ENCODE data around the gene THRB. TPM values are rescaled to one million over a fixed set of nuclear protein-coding genes. Genes with fewer than 3 reads are reported as not detected.
A peak's percentile ranks its signal among the peaks of the same experiment; 100 is the strongest.
"Not testable (repeated sequence)": the region's sequence is repeated elsewhere in the genome, so short reads cannot be mapped to it uniquely, and the experiment has no call there.

Gene THRB
- total and polyA plus RNA-seq, 9 of the 15 experiments (the other 6 are each of a cell fraction or from before 2014, with no cell fraction given) = 1.7 to 14.9 (median 6.9) TPM

- H3K4me2 ChIP-seq (ENCODE audit: insufficient read depth, low read length); H3K27me3 ChIP-seq (ENCODE audit: control insufficient read depth in 2 of 2, insufficient read depth in 2 of 2, low read length in 2 of 2); in situ Hi-C loops (cut with MboI); POLR2A ChIA-PET; H3K9me3 ChIP-seq (replicated peaks; ENCODE audit: control insufficient read depth, insufficient read depth, low read depth, low read length); H3K9me1 ChIP-seq (ENCODE audit: control insufficient read depth, insufficient read depth, low read length); H3K36me3 ChIP-seq (ENCODE audit: control insufficient read depth, insufficient read depth, low read length); H2AFZ ChIP-seq (ENCODE audit: low read depth, low read length); H3K79me2 ChIP-seq (ENCODE audit: control insufficient read depth, insufficient read depth, low read length); CTCF ChIA-PET (ENCODE audit: low intra/inter-chr PET ratio); H4K20me1 ChIP-seq (replicated peaks; ENCODE audit: control insufficient read depth, insufficient read depth, low read length); ATAC-seq; H3K27ac ChIP-seq (ENCODE audit: extremely low read depth, low read depth, low read length); H3K4me3 ChIP-seq; H3K4me1 ChIP-seq (replicated peaks in 1 of 2; ENCODE audit: control insufficient read depth in 2 of 2, insufficient read depth in 2 of 2, low read length in 2 of 2); DNase-seq (ENCODE audit: extremely low read depth in 1 of 4, low spot score in 3 of 4); BruUV-seq (replicated peaks); intact Hi-C loops (cut with micrococcal nuclease); H3K9ac ChIP-seq (ENCODE audit: insufficient read depth in 1 of 2, low read depth in 2 of 2, low read length in 2 of 2); FAIRE-seq: not testable (repeated sequence)
- TF ChIP-seq KDM1A (IDR thresholded peaks at IDR 0.05) (peak; percentile 59 to 68; a peak in 3 of 4 replicates), RBM25 (IDR thresholded peaks at IDR 0.05; ENCODE audit: low read depth, low read length, severe bottlenecking) (peak; percentile 23), BCOR (IDR thresholded peaks at IDR 0.05) (peak; percentile 63; the same call in 1 of the 2 replicates), ZNF146 (CRISPR knock-in tag; IDR thresholded peaks at IDR 0.05; ENCODE audit: unreplicated experiment) (peak; percentile 91)
- 37% methylated on average over 1 of the region's 1 CpG for WGBS (ENCODE audit: insufficient coverage, low coverage, missing lambda C conversion rate)
These were observed 73.8 kb downstream of the THRB start for GRCh38 chr3:24420829-24421228.

DNA sequence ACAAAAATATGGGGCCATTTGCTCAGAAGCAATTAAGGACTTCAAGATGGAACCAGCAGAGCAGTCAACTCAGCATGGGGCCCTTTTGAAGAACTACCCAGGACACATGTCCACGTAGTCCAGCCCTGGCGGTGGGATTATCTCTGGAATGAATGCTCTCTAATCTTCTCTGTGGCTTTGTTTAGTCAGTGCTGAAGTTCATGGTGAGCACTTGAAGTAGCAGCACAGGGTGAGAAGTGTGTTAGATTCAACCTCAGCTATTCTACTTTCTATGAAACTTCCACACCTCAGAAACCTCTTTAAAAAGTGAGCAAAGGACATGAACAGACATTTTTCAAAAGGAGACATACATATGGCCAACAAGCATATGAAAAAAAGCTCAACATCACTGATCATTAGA, 74.4 kb downstream of the THRB start:
- ATAC-seq (peak; percentile 77), FAIRE-seq (no peak), DNase-seq (ENCODE audit: extremely low read depth in 1 of 4, low spot score in 3 of 4) (peak in 2 of 4 experiments; percentile 48 to 69)
- Histone ChIP-seq H3K9ac (ENCODE audit: insufficient read depth in 1 of 2, low read depth in 2 of 2, low read length in 2 of 2) (peak overlapping the region in 1 of 2 experiments; percentile 8; a peak in 1 of 4 replicates), H3K36me3 (ENCODE audit: control insufficient read depth, insufficient read depth, low read length) (no peaks in the 10 kb centered on the region), H3K4me3 (no peak overlapping the region), H3K27ac (ENCODE audit: extremely low read depth, low read depth, low read length) (peak overlapping the region; percentile 38; the same call in 1 of the 3 replicates), H3K27me3 (ENCODE audit: control insufficient read depth in 2 of 2, insufficient read depth in 2 of 2, low read length in 2 of 2) (no peaks in the 10 kb centered on the region), H3K4me2 (ENCODE audit: insufficient read depth, low read length) (no peak overlapping the region; the same call in 1 of the 2 replicates), H3K79me2 (ENCODE audit: control insufficient read depth, insufficient read depth, low read length) (no peaks in the 10 kb centered on the region), H2AFZ (ENCODE audit: low read depth, low read length) (peak overlapping the region; percentile 10; the same call in 1 of the 2 replicates), H3K4me1 (replicated peaks in 1 of 2; ENCODE audit: control insufficient read depth in 2 of 2, insufficient read depth in 2 of 2, low read length in 2 of 2) (peaks cover 0 to 5% of the 10 kb centered on the region in 2 experiments; a peak in 3 of 5 replicates), H4K20me1 (replicated peaks; ENCODE audit: control insufficient read depth, insufficient read depth, low read length) (no peaks in the 10 kb centered on the region), H3K9me3 (replicated peaks; ENCODE audit: control insufficient read depth, insufficient read depth, low read depth, low read length) (no peaks in the 10 kb centered on the region), H3K9me1 (ENCODE audit: control insufficient read depth, insufficient read depth, low read length) (no peaks in the 10 kb centered on the region)
- ChIA-PET POLR2A (interaction anchor here (1.3 kb wide), 1 partner anchor 8 kb away, joined by 3 read pairs; no protein-coding TSS in a partner anchor), CTCF (ENCODE audit: low intra/inter-chr PET ratio) (no interaction called here)
- 0% methylated on average over 2 of the region's 2 CpGs for WGBS (ENCODE audit: insufficient coverage, low coverage, missing lambda C conversion rate)
- intact Hi-C loops (cut with micrococcal nuclease) (no loop called here), in situ Hi-C loops (cut with MboI) (no loop called here)
- TF ChIP-seq YBX1 (IDR thresholded peaks at IDR 0.05) (no peak), EHMT2 (IDR thresholded peaks at IDR 0.05) (peak; percentile 55; the same call in 1 of the 2 replicates), YY1 (IDR thresholded peaks at IDR 0.05; ENCODE audit: borderline replicate concordance in 1 of 3, control insufficient read depth in 1 of 3, extremely low read depth in 1 of 3, insufficient read depth in 3 of 3, insufficient read length in 1 of 3, insufficient replicate concordance in 2 of 3, low read depth in 1 of 3, low read length in 2 of 3) (peak in 1 of 3 experiments; percentile 29), ZNF699 (CRISPR knock-in tag; IDR thresholded peaks at IDR 0.05; ENCODE audit: insufficient replicate concordance) (no peak)
- no TSS peak for BruUV-seq (replicated peaks)

All from K562 (cell line).